OCI-LY7 (cell line): ENCODE data around the gene CYP2E1.

ENCODE experiments used
- EZH2phosphoT487 ChIP-seq: fragments of 200-600 bp; sonication (generic); IDR thresholded peaks from 2 replicates; pipeline ENCODE4 v1.6.1; 2018; ENCODE audit warnings: low read depth, borderline replicate concordance, mild to moderate bottlenecking, mixed run types, antibody characterized with exemption, low read length, moderate library complexity, mixed read lengths
- TF ChIP-seq, protein P1 (sequence below): fragments of 200-600 bp; sonication (generic); conservative IDR thresholded peaks from 2 replicates; pipeline ENCODE4 v1.5.1; 2014; ENCODE audit warnings: mild to moderate bottlenecking, antibody characterized with exemption, low read length, moderate library complexity, mixed read lengths

GRCh38 chr10:133544506-133544905 is 17.3 kb downstream of the CYP2E1 start:
- TF ChIP-seq, protein P1, sequence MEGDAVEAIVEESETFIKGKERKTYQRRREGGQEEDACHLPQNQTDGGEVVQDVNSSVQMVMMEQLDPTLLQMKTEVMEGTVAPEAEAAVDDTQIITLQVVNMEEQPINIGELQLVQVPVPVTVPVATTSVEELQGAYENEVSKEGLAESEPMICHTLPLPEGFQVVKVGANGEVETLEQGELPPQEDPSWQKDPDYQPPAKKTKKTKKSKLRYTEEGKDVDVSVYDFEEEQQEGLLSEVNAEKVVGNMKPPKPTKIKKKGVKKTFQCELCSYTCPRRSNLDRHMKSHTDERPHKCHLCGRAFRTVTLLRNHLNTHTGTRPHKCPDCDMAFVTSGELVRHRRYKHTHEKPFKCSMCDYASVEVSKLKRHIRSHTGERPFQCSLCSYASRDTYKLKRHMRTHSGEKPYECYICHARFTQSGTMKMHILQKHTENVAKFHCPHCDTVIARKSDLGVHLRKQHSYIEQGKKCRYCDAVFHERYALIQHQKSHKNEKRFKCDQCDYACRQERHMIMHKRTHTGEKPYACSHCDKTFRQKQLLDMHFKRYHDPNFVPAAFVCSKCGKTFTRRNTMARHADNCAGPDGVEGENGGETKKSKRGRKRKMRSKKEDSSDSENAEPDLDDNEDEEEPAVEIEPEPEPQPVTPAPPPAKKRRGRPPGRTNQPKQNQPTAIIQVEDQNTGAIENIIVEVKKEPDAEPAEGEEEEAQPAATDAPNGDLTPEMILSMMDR: no peak
- no peak for TF ChIP-seq EZH2phosphoT487
